HCT116 (cell line): ENCODE measurements around the gene BTBD9.

Source experiments
- CEBPB ChIP-seq: IDR thresholded peaks from 2 replicates; pipeline ENCODE4 v1.6.1; 2012; ENCODE audit warnings: low read depth
- EZH2 ChIP-seq: fragments of 200-600 bp; sonication (generic); IDR thresholded peaks from 2 replicates; pipeline ENCODE4 v1.6.1; 2017; ENCODE audit warnings: antibody characterized with exemption, mixed run types
- EZH2phosphoT487 ChIP-seq: fragments of 200-600 bp; IDR thresholded peaks from 2 replicates; pipeline ENCODE4 v1.6.1; 2018; ENCODE audit warnings: antibody characterized with exemption, borderline replicate concordance
- POLR2A ChIP-seq: IDR thresholded peaks from 2 replicates; pipeline ENCODE4 v1.7.0; 2011; ENCODE audit warnings: borderline replicate concordance; ENCODE audit not compliant: insufficient read depth, insufficient read length; ENCODE audit errors: extremely low read depth
- POLR2AphosphoS5 ChIP-seq: IDR thresholded peaks from 2 replicates; pipeline ENCODE4 v1.6.1; 2011; ENCODE audit warnings: mild to moderate bottlenecking, low read depth, low read length, moderate library complexity
- RAD21 ChIP-seq: IDR thresholded peaks from 2 replicates; pipeline ENCODE4 v1.6.1; 2012; ENCODE audit warnings: low read depth, mild to moderate bottlenecking
- SP1 ChIP-seq: IDR thresholded peaks from 2 replicates; pipeline ENCODE4 v1.6.1; 2012; ENCODE audit warnings: low read depth
- SRF ChIP-seq: IDR thresholded peaks from 2 replicates; pipeline ENCODE4 v1.6.1; 2012; ENCODE audit warnings: low read depth
- YY1 ChIP-seq: IDR thresholded peaks from 2 replicates; pipeline ENCODE4 v1.6.1; 2011; ENCODE audit warnings: low read length, low read depth, moderate library complexity, mild to moderate bottlenecking; ENCODE audit not compliant: insufficient replicate concordance; ENCODE audit errors: extremely low read depth
- TF ChIP-seq, protein P1 (sequence below), 3 experiments: fragments of 200-600 bp in 1 of 3; sonication (generic) in 1 of 3; IDR thresholded peaks in 2 of 3; conservative IDR thresholded peaks in 1 of 3; 2 replicates each; pipeline ENCODE4 v1.5.1; 2012 to 2017; ENCODE audit warnings: low read depth in 2 of 3, low read length in 2 of 3, antibody characterized with exemption in 1 of 3, borderline replicate concordance in 1 of 3, control low read depth in 1 of 3, mild to moderate bottlenecking in 1 of 3, mixed read lengths in 1 of 3, mixed run types in 1 of 3, moderate library complexity in 1 of 3; ENCODE audit not compliant: insufficient read depth in 1 of 3
- TF ChIP-seq, protein P2 (sequence below): IDR thresholded peaks from 2 replicates; pipeline ENCODE4 v1.6.1; 2012
- TF ChIP-seq, protein P3 (sequence below): IDR thresholded peaks from 2 replicates; pipeline ENCODE4 v1.6.1; 2012; ENCODE audit warnings: low read depth
- TF ChIP-seq, protein P4 (sequence below): IDR thresholded peaks from 2 replicates; pipeline ENCODE4 v1.6.1; 2012
- TF ChIP-seq, protein P5 (sequence below): IDR thresholded peaks from 2 replicates; pipeline ENCODE4 v1.6.1; 2011; ENCODE audit warnings: mild to moderate bottlenecking, low read length, moderate library complexity; ENCODE audit not compliant: insufficient replicate concordance; ENCODE audit errors: extremely low read depth

DNA sequence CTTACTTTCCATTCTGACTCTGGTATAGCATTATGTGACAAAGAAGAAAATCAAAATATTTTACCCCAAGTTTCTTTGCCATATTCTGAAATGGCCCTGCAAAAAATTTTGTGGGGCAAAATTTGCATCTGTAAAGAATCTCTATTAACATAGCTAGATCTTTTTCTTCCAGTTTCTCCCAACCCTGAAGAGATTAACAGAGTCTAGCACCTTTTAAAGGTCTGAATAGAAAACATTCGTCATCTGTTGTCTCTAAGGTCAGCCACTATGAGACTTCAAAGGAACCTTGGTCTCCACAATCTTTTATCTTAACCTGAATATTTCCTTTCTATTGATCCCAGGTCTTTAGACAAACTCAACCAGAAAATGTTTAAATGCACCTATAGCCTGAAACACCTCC is 205.7 kb downstream of the BTBD9 start:
- TF ChIP-seq, protein P1, sequence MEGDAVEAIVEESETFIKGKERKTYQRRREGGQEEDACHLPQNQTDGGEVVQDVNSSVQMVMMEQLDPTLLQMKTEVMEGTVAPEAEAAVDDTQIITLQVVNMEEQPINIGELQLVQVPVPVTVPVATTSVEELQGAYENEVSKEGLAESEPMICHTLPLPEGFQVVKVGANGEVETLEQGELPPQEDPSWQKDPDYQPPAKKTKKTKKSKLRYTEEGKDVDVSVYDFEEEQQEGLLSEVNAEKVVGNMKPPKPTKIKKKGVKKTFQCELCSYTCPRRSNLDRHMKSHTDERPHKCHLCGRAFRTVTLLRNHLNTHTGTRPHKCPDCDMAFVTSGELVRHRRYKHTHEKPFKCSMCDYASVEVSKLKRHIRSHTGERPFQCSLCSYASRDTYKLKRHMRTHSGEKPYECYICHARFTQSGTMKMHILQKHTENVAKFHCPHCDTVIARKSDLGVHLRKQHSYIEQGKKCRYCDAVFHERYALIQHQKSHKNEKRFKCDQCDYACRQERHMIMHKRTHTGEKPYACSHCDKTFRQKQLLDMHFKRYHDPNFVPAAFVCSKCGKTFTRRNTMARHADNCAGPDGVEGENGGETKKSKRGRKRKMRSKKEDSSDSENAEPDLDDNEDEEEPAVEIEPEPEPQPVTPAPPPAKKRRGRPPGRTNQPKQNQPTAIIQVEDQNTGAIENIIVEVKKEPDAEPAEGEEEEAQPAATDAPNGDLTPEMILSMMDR (IDR thresholded peaks at IDR 0.05 in 2 of 3, conservative IDR thresholded peaks at IDR 0.05 in 1 of 3; ENCODE audit: borderline replicate concordance in 1 of 3, insufficient read depth in 1 of 3, low read depth in 2 of 3, low read length in 2 of 3): no peak
- TF ChIP-seq POLR2A (no peak), RAD21 (no peak), EZH2 (no peak), POLR2AphosphoS5 (no peak), CEBPB (no peak), SRF (no peak), EZH2phosphoT487 (no peak), SP1 (no peak), YY1 (no peak)
- TF ChIP-seq, protein P2, sequence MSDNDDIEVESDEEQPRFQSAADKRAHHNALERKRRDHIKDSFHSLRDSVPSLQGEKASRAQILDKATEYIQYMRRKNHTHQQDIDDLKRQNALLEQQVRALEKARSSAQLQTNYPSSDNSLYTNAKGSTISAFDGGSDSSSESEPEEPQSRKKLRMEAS: no peak
- TF ChIP-seq, protein P3, sequence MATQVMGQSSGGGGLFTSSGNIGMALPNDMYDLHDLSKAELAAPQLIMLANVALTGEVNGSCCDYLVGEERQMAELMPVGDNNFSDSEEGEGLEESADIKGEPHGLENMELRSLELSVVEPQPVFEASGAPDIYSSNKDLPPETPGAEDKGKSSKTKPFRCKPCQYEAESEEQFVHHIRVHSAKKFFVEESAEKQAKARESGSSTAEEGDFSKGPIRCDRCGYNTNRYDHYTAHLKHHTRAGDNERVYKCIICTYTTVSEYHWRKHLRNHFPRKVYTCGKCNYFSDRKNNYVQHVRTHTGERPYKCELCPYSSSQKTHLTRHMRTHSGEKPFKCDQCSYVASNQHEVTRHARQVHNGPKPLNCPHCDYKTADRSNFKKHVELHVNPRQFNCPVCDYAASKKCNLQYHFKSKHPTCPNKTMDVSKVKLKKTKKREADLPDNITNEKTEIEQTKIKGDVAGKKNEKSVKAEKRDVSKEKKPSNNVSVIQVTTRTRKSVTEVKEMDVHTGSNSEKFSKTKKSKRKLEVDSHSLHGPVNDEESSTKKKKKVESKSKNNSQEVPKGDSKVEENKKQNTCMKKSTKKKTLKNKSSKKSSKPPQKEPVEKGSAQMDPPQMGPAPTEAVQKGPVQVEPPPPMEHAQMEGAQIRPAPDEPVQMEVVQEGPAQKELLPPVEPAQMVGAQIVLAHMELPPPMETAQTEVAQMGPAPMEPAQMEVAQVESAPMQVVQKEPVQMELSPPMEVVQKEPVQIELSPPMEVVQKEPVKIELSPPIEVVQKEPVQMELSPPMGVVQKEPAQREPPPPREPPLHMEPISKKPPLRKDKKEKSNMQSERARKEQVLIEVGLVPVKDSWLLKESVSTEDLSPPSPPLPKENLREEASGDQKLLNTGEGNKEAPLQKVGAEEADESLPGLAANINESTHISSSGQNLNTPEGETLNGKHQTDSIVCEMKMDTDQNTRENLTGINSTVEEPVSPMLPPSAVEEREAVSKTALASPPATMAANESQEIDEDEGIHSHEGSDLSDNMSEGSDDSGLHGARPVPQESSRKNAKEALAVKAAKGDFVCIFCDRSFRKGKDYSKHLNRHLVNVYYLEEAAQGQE: no peak
- TF ChIP-seq, protein P4, sequence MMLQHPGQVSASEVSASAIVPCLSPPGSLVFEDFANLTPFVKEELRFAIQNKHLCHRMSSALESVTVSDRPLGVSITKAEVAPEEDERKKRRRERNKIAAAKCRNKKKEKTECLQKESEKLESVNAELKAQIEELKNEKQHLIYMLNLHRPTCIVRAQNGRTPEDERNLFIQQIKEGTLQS: no peak
- TF ChIP-seq, protein P5, sequence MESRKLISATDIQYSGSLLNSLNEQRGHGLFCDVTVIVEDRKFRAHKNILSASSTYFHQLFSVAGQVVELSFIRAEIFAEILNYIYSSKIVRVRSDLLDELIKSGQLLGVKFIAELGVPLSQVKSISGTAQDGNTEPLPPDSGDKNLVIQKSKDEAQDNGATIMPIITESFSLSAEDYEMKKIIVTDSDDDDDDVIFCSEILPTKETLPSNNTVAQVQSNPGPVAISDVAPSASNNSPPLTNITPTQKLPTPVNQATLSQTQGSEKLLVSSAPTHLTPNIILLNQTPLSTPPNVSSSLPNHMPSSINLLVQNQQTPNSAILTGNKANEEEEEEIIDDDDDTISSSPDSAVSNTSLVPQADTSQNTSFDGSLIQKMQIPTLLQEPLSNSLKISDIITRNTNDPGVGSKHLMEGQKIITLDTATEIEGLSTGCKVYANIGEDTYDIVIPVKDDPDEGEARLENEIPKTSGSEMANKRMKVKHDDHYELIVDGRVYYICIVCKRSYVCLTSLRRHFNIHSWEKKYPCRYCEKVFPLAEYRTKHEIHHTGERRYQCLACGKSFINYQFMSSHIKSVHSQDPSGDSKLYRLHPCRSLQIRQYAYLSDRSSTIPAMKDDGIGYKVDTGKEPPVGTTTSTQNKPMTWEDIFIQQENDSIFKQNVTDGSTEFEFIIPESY: no peak
